Mucosa of descending colon (tissue), 3 donors: ENCODE results near the gene CEACAM16. TPM values are rescaled to one million over a fixed set of nuclear protein-coding genes. Genes with fewer than 3 reads are reported as not detected.

Source experiments
- ATAC-seq: fragments of 200-7000 bp; cut with Tn5 transposase; one replicate; pipeline ENCODE4 v1.9.1; 2020; ENCODE audit warnings: mild to moderate bottlenecking, moderate library complexity
- DNase-seq, 3 donors: peaks; one replicate each; pipeline ENCODE4 v3.0.0-alpha.2; 2020
- H3K36me3 ChIP-seq: fragments of 200-600 bp; one replicate; pipeline ENCODE4 v1.8.0; 2021; ENCODE audit warnings: low read depth, mild to moderate bottlenecking
- H3K4me1 ChIP-seq: fragments of 200-600 bp; one replicate; pipeline ENCODE4 v1.8.0; 2021; ENCODE audit warnings: low read depth, mild to moderate bottlenecking
- H3K4me3 ChIP-seq: fragments of 200-600 bp; one replicate; pipeline ENCODE4 v1.8.0; 2021; ENCODE audit warnings: mild to moderate bottlenecking
- H3K9me3 ChIP-seq: fragments of 200-600 bp; one replicate; pipeline ENCODE4 v1.8.0; 2021; ENCODE audit warnings: mild to moderate bottlenecking
- intact Hi-C, 2 donors: fragments of 100-400 bp; cut with DNase I in 1 of 2; cut with micrococcal nuclease in 1 of 2; formaldehyde crosslinking; loops; one replicate each; pipeline versions ENCODE4 v1.11.0 to v1.11.1; 2022; cut with DNase I, micrococcal nuclease
- total RNA-seq, 3 donors: library from RNA; stranded (reverse); fragmentation: NEBNext Ultra II Directional in 2 of 3; extraction: Animal tissue kit (Norgen Biotek cat#: 25700) in 2 of 3; gene quantifications; one replicate each; pipeline versions ENCODE4 v1.2.1 to v1.2.4, GENCODE V29; 2021 to 2023
- TF ChIP-seq, protein P1 (sequence below): fragments of 200-600 bp; IDR thresholded peaks from one replicate; pipeline ENCODE4 v1.8.0; 2022; ENCODE audit warnings: antibody characterized with exemption, mild to moderate bottlenecking
- donor health status: DM: no; HTN: no; CAD: no; lungs with moderate emphysema.
- donor health status: DM: no; HTN: no; CAD: no.
- donor health status: DM: no; HTN: yes; CAD: no.

Gene CEACAM16
- total RNA-seq, 3 donors from 2014 or later: 0.17 TPM; not detected in 2

DNA sequence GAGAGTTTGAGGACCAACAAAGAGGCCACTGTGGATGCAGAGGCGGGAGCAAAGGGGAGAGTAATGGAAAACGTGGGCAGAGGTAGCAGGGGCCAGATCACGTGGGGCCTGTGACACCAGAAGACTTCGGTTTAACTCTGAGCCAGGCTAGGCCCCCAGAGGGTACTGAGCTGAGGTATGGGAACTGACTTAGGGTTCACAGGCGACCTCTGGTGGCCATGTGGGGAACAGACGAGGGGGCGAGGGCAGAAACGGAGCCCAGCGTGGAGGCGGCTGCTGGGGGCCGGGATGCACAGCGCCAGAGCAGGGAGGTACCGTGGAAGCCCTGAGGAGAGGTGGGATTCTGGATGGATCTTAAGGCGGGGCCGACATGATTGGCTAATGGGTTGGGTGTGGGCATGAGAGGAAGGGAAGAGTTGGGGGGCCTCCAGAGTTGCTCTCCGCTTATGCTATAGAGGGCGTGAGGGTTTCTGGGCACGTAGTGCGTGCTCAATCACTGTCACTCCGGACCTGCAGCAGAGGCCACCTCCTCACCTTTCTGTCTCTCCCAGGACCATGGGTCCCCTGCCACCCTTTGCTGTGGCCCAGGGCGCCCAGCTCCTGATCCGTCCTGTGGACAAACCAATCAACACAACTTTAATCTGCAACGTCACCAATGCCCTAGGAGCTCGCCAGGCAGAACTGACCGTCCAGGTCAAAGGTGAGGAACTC lies 41.6 kb upstream of the CEACAM16 start:
- DNase-seq: peak; percentile 60 to 78 (median 73)
- ATAC-seq: peak; percentile 71
- Histone ChIP-seq H3K9me3 (no peaks in the 10 kb centered on the region), H3K36me3 (peaks cover 5% of the 10 kb centered on the region), H3K4me3 (no peak overlapping the region), H3K4me1 (no peaks in the 10 kb centered on the region)
- TF ChIP-seq, protein P1, sequence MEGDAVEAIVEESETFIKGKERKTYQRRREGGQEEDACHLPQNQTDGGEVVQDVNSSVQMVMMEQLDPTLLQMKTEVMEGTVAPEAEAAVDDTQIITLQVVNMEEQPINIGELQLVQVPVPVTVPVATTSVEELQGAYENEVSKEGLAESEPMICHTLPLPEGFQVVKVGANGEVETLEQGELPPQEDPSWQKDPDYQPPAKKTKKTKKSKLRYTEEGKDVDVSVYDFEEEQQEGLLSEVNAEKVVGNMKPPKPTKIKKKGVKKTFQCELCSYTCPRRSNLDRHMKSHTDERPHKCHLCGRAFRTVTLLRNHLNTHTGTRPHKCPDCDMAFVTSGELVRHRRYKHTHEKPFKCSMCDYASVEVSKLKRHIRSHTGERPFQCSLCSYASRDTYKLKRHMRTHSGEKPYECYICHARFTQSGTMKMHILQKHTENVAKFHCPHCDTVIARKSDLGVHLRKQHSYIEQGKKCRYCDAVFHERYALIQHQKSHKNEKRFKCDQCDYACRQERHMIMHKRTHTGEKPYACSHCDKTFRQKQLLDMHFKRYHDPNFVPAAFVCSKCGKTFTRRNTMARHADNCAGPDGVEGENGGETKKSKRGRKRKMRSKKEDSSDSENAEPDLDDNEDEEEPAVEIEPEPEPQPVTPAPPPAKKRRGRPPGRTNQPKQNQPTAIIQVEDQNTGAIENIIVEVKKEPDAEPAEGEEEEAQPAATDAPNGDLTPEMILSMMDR: peak; percentile 89
- intact Hi-C loops: loop anchor here (5.0 to 10.0 kb wide), 2 partner anchors 80 to 83 kb away; no protein-coding TSS in a partner anchor

DNA sequence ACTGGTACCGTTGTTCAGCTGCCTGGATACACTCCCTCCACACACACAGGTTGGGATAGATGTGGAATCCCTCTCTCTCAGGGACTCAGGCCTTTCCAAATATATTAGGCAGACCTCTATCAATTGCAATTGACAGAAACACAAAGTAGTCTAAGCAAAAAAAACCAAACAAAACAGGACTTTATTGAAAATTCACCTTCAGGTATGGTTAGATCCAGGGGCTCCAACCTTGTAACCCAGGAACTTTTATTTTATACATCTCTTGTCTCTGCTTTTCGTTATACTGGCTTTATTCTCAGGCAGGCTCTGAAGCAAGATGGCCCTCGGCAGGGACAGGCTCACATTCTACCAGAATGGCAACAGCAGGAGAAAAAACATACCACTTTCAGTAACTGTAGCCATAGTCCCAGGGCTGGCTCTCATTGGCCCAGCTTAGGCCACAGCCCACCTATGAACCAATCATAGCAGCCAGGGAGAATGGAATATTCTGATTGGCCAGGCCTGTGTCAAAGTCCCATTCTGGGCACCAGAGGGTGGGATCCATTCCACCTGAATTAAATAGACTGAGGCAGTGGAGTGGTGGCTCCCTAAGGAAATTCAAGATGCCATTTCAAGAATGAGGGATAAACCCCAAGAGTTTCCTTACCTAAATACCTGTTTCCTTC lies 40.8 kb upstream of the CEACAM16 start:
- Histone ChIP-seq H3K4me1 (no peaks in the 10 kb centered on the region), H3K9me3 (no peaks in the 10 kb centered on the region), H3K36me3 (peaks cover 6% of the 10 kb centered on the region), H3K4me3 (no peak overlapping the region)
- ATAC-seq (peak; percentile 11), DNase-seq (no peak)
- TF ChIP-seq, protein P1: no peak
- intact Hi-C loops: loop anchor here (5.0 to 10.0 kb wide), 2 partner anchors 81 to 83 kb away; no protein-coding TSS in a partner anchor

DNA sequence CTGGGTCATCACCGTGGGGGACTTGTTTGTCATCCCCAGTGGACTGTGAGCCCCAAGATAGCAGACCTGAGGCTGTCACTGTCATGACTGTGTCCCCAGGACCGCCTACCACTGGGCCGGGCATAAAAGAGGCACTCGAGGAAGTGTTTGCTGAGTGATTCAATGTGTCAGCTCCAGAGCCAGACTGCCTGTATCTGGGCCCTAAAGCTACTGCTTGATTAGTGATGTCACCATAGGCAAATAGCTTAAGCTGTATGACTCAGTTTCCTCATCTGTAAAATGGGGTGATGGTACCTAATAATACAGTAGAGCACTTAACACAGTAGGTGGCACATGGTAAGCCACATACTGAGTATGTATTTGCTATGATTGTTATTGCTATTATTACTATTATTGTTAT lies 38.9 kb upstream of the CEACAM16 start:
- H3K36me3 ChIP-seq: peaks cover 6% of the 10 kb centered on the region
- ATAC-seq: no peak
- no peaks in the 10 kb centered on the region for H3K4me1 ChIP-seq
- TF ChIP-seq, protein P1: no peak
- H3K4me3 ChIP-seq: no peak overlapping the region
- intact Hi-C loops: no loop called here
- DNase-seq: no peak
- no peaks in the 10 kb centered on the region for H3K9me3 ChIP-seq

DNA sequence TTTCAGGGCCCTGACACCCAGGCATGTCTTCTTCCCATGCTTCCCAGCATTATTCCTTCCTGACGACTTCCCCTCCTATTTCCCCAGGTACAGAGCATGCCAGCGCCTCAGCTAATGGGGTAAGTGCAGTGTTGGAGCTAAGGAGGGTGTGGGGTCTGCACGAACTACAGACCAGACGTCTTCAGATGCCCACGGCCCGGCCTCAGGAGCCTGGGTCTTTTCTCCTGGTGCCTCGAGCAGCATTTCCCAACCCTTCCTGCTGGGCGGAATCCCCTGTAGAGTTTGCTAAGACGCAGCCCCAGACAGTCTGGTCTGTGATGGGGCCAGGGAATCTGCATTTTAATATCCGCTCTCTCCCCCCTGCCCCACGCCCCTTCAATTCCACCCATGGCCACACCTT lies 37.7 kb upstream of the CEACAM16 start:
- Histone ChIP-seq H3K36me3 (peaks cover 6% of the 10 kb centered on the region), H3K4me1 (no peaks in the 10 kb centered on the region), H3K9me3 (no peaks in the 10 kb centered on the region), H3K4me3 (no peak overlapping the region)
- no peak for DNase-seq
- TF ChIP-seq, protein P1: no peak
- intact Hi-C loops: no loop called here
- ATAC-seq: no peak

DNA sequence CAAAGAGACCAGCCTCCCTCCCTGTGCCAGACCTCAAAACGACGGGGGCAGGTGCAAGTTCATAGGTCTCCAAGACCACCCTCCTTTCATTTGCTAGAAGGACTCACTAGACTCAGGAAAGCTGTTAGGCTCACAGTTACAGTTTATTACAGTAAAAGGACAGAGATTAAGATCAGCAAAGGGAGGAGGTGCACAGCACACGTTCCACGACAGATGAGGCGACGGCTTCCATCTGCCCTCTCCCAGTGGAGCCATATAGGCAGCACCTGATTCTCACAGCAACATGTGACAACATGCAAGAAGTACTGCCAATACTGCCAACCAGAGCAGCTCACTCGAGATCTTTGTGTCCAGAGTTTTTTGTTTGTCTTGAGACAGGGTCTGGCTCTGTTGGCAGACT lies 37.0 kb upstream of the CEACAM16 start:
- Histone ChIP-seq H3K9me3 (no peaks in the 10 kb centered on the region), H3K36me3 (peaks cover 6% of the 10 kb centered on the region), H3K4me1 (no peaks in the 10 kb centered on the region), H3K4me3 (no peak overlapping the region)
- no peak for DNase-seq
- intact Hi-C loops: no loop called here
- TF ChIP-seq, protein P1: no peak
- no peak for ATAC-seq
